Stimulated activated CD4-positive, alpha-beta T cell treated with anti-CD3 and anti-CD28 coated beads, Interleukin-12 subunit alpha, Interleukin-12 subunit beta, amount 100 ng/mL, for 24 hours (primary cell): ENCODE measurements around the gene FGF7.
"Not testable (repeated sequence)": the region's sequence is repeated elsewhere in the genome, so short reads cannot be mapped to it uniquely, and the experiment has no call there.

Experiments
- DNase-seq, 2 experiments: peaks; one replicate each; pipeline ENCODE4 v3.0.0-alpha.2; 2020; ENCODE audit warnings: low read depth in 2 of 2

FGF7 gene

DNA sequence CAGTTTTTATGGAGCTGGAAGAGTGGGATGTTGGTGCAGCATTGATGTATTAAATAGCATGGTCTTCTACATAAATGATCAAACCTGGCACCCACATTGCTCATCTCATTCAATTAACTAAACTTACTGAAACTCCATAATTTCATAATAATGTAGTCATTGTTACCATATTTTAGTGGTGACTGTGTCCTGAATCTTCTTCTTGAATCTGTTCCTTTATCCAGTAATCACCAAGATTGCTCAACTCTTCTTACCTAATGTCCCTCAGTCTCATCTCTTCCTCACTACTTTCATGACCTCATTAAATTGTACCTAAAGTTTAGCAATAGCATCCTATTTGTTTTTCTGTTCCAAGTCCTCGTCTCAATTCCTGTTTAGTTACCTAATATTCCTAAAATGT is 69.8 kb downstream of the FGF7 start:
- DNase-seq = no peak

DNA sequence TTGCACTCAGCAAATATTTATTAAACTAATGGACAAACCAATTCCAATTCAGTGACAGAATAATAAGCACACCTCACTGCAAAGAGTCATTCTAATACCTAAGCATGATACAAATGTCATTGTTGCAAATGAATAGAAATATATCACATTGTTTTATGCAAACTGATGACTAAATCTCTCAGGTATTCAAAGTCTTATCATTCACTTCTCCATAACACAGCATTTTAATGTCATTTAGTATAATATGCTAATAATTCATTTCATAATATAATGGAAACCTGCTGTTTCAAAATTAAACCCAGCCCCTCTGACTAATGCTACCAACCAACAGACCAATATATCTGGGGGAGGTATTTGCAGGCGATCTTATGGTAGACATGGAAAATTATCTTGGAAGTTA is 71.8 kb downstream of the FGF7 start:
- no peak for DNase-seq

DNA sequence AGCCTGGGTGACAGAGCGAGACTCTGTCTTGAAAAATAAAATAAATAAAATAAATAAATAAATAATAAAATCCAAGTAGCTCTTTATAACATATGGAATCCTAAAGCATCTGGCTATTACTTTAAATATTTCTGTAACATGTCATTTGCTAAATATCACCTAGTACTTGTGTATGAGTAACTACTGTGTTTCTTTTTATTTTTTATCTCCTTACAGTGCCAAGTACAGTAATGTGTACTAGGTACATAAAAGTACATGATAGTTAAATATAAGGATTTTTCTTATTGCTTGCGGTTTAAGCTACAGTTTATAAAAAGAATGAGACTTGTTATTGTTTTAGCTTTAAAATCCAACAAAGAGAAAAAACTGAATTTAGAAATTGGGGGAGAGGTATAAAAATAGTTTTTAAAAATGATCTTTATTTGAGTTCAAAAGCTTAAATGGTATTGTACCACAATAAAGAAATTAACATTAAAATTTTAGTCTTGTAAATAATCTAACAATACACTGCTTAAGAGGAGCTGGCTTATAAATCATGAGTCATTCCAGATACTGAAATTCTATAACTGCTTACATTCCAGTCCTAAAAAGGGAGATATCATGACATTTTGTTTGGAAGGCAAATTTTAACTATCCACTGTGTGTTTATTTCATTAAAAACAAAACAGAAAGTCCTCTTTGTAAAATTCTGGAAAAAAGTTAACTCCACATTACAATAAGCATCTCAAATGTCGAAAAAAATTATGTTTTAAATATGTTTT is 73.1 kb downstream of the FGF7 start:
- DNase-seq = no peak

DNA sequence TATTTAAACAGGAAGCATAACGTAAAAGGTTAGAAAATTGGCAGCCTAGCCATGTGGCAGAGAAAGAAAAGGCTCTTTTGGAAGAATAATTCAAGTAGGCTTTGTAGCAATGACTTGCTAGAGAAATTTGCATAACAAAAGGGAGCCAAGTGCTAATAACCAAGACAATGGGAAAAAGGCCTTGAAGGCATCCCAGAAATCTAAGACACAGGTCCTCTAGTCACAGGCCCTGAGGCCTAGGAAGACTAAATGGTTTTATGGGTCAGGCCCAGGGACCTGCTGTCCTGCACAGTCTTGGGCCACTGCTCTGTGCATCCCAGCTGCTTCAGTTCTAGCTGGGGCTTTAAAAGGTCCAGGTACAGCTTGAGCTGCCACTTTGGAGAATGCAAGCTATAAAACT is 78.5 kb downstream of the FGF7 start:
- no peak for DNase-seq

DNA sequence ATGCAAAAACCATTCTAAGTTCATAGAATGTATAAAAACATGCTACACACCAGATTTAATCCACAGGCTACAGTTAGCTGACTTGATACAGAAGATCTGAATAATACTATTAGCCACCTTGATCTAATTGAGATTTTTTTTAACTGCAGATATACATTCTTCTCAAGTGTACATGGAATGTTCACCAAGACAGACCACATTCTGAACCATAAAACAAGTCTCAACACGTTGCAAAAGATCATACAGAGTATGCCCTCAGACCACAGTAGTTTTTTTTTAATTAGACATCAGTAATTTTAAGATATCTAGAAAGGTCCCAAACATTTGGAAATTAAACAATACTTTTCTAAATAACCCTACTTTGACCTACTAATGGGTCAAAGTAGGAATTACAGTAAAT is 83.3 kb downstream of the FGF7 start:
- no peak for DNase-seq

DNA sequence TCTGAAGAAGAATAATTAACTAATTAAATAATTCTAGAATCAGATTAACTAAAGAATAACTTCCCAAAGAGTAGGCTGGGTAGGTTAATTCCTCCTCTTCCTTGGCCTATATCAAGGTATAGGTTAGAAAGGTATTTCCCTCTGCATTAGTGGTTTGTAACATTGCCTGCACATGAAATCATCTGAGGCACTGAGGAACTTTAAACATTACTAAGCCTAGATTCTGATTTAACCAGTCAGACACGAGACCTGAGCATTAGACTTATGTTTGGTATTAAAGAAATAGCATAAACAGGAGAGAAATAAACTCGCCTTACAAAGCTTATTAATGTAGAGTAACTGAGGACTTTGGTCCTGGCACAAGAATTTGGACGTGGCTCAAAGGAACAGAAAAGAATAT is 84.2 kb downstream of the FGF7 start:
- DNase-seq = no peak

DNA sequence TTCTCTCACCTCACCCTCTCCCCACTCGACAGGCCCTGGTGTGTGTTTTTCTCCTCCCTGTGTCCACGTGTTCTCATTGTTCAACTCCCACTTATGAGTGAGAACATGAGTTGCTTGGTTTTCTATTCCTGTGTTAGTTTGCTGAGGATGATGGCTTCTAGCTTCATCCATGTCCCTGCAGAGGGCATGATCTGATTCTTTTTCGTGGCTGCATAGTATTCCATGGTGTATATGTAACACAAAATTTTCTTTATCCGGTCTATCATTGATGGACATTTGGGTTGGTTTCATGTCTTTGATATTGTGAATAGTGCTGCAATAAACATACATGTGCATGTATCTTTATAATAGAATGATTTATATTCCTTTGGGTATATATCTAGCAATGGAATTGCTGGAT is 89.7 kb downstream of the FGF7 start:
- not testable (repeated sequence) for DNase-seq

DNA sequence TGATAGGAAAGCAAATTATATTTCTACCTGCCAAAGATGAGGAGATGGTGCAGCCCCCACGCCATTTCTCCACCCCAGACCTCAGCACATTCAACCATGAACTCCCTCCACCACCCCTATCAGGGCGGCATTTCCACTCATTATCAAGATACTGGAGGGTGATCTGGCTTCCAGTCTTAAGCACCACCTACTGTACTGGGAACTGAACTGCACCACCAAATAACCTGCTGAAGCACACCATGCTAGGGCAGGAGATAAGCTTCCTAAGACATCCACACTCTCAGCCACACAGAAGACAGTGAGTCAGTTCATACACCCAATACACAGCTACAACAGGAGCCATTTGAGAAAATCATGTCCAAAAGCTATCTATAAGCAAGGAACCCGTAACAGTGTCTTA is 98.8 kb downstream of the FGF7 start:
- no peak for DNase-seq

DNA sequence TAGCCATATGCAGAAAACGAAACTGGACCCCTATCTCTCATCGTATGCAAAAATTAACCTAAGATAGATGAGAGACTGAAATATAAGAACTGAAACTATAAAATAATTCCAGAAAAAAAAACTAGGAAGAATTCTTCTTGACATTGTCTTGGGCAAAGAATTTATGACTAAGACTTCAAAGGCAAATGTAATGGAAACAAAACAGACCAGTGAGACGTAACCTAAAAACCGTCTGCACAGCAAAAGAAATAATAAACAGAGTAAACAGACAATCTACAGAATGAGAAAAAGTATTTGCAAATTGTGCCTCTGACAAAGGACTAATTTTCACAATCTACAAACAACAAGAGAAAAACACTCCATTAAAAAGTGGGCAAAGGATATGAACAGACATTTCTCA is 105.2 kb downstream of the FGF7 start:
- no peak for DNase-seq

DNA sequence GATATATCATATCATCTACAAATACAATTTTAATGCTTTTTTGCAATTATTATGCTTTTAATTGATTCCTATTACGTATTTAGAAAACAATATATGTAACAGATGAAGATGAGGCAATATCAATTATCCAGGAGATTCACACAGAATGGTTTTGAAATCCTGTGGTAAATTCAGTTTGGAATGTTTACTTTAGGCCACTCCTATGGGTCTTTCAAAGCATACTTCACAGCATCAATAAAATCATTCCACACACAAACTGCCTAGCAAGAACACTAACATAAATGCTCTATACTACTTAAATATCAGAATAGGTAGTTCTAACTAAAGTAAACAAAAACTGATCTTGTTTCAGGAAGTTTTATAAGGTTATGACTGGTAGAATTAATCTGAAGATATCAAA is 107.0 kb downstream of the FGF7 start:
- DNase-seq = no peak
